ENCODE measurements around the gene SLC4A1AP. TPM values are rescaled to one million over a fixed set of nuclear protein-coding genes. Genes with fewer than 3 reads are reported as not detected.

SLC4A1AP gene
- total RNA-seq, 5 donors from 2014 or later (not counting 1 experiment from before 2014, with no cell fraction given), result 21.1 to 24.2 (median 21.8) TPM

DNA sequence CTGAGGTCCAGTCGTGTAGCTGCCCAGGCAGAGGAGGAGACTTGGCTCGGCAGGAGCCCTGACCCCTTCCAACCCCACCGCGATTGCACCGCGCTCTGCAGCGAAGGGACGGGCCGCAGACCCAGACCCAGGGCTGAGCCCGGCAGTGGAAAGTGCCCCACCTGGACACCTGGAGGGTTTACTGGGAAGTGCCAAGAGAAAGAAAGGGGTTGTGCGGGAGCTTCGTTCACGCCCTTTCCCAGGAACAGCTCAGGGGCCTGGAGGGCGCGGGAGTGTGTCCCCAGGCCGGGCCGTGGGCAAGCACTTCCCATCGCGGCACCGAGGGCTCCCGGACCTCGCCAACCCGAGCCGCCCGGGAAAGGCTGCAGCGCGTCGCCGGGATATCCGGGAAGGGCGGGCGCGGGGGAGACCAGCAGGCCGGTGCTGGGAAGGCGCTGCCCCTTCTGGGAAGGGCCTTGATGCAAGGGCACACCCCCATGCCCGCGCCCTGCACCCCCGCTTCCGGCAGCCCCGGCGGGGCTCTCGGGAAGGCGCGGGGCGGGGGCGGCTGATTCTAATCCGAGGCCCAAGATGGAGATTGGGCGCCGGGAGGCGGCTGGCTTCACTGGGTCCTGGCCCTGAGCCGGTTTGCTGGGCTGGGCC lies 71.7 kb downstream of the SLC4A1AP start:
- Mint-ChIP-seq H3K4me3 (peak overlapping the region; percentile 53 to 70 (median 66)), H3K27me3 (no peaks in the 10 kb centered on the region), H3K4me1 (peaks cover 8 to 17% (median 15%) of the 10 kb centered on the region in 3 donors), H3K9me3 (no peaks in the 10 kb centered on the region), H3K27ac (peak overlapping the region; percentile 39 to 68), H3K36me3 (no peaks in the 10 kb centered on the region)
- peak; percentile 83 to 96 (median 88) for ATAC-seq (replicated peaks in 1 of 4)
- no peaks in the 10 kb centered on the region for H3K9me3 ChIP-seq
- H3K27me3 ChIP-seq (replicated peaks in 1 of 2; ENCODE audit: control insufficient read depth in 2 of 2, extremely low read depth in 1 of 2, insufficient read depth in 2 of 2, low read length in 1 of 2), result peaks cover 0 to 8% of the 10 kb centered on the region in 2 experiments
- CTCF ChIA-PET, result interaction anchor here in 1 of 2 donors (0.6 kb wide), 1 partner anchor 40 kb away, joined by 6 read pairs; no protein-coding TSS in a partner anchor
- peaks cover 0 to 16% of the 10 kb centered on the region in 2 experiments for H3K4me1 ChIP-seq (ENCODE audit: control insufficient read depth in 1 of 2, extremely low read depth in 1 of 2, insufficient read depth in 2 of 2, low read length in 2 of 2)
- 10% methylated on average over 43 of the region's 51 CpGs for WGBS (ENCODE audit: insufficient coverage)
- no peak overlapping the region for H3K27ac ChIP-seq (ENCODE audit: low read length)
- DNase-seq, result peak; percentile 20 to 64 (median 44)
- no peaks in the 10 kb centered on the region for H3K36me3 ChIP-seq (ENCODE audit: control insufficient read depth in 2 of 2, extremely low read depth in 1 of 2, insufficient read depth in 1 of 2, low read length in 1 of 2)
- POLR2A ChIA-PET, result interaction anchor here in 1 of 2 donors (0.5 kb wide), 1 partner anchor 399 kb away, joined by 6 read pairs; no protein-coding TSS in a partner anchor
- H3K4me3 ChIP-seq (ENCODE audit: control insufficient read depth in 1 of 2, extremely low read depth in 1 of 2, low read length in 1 of 2), result peak overlapping the region; percentile 41 to 42

DNA sequence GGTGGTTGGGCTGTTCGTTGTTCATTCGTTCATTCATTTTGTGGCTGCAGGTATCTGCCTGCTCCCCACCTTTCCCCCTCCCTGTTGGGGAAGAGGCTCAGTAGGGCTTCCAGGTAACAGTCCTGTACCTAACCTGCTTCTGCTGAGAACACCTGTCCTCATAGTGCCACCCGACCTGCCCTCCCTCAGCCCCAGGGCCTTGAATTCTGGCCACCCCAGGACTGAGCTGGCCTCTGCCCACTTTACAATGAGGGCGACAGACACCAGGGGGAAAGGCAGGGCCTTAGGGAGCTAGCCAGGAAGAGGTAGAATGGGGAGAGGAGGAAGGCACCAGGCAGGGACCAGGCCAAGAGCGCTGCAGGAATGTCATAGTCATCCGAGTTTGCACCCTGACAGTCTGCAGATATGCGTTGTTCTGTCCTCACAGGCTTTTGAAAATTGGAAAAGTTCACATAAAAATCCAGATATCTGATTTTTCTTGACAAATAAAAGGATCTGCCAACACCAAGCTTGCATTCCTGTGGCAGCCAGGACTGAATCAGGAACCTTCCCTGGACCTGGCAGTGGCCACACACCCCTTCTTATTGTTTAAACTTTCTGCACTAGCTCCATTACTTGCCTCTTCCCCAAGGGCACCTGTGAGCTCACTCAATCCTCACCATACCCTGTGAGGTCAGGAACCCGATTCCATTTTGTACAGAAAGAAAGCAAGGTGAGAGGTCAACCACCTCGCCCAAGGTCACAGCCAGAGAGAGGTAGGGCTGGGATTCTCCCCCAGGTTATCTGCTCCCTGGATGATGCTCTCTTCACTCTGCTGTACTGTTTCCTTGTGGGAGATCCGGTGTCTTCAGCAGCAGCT lies 72.6 kb downstream of the SLC4A1AP start:
- 100% methylated on average over 4 of the region's 10 CpGs for WGBS (ENCODE audit: insufficient coverage)
- peak overlapping the region; percentile 41 to 42 for H3K4me3 ChIP-seq (ENCODE audit: control insufficient read depth in 1 of 2, extremely low read depth in 1 of 2, low read length in 1 of 2)
- ChIA-PET POLR2A (interaction anchor here in 1 of 2 donors (0.6 kb wide), 1 partner anchor 17 kb away, joined by 6 read pairs; no protein-coding TSS in a partner anchor), CTCF (no interaction called here)
- H3K27ac ChIP-seq (ENCODE audit: low read length), result no peak overlapping the region
- no peaks in the 10 kb centered on the region for H3K9me3 ChIP-seq
- peaks cover 0 to 16% of the 10 kb centered on the region in 2 experiments for H3K4me1 ChIP-seq (ENCODE audit: control insufficient read depth in 1 of 2, extremely low read depth in 1 of 2, insufficient read depth in 2 of 2, low read length in 2 of 2)
- no peaks in the 10 kb centered on the region for H3K36me3 Mint-ChIP-seq
- no peak for DNase-seq
- H3K27me3 ChIP-seq (replicated peaks in 1 of 2; ENCODE audit: control insufficient read depth in 2 of 2, extremely low read depth in 1 of 2, insufficient read depth in 2 of 2, low read length in 1 of 2), result peaks cover 0 to 8% of the 10 kb centered on the region in 2 experiments
- H3K27ac Mint-ChIP-seq, result peak overlapping the region in 1 of 2 donors; percentile 68
- peaks cover 8 to 17% (median 15%) of the 10 kb centered on the region in 3 donors for H3K4me1 Mint-ChIP-seq
- H3K9me3 Mint-ChIP-seq, result no peaks in the 10 kb centered on the region
- peak overlapping the region; percentile 34 to 66 (median 63) for H3K4me3 Mint-ChIP-seq
- no peak for ATAC-seq (replicated peaks in 1 of 4)
- no peaks in the 10 kb centered on the region for H3K36me3 ChIP-seq (ENCODE audit: control insufficient read depth in 2 of 2, extremely low read depth in 1 of 2, insufficient read depth in 1 of 2, low read length in 1 of 2)
- peaks cover 0 to 1% of the 10 kb centered on the region in 2 donors for H3K27me3 Mint-ChIP-seq

GRCh38 chr2:27736890-27737204 lies 73.2 kb downstream of the SLC4A1AP start:
- ATAC-seq (replicated peaks in 1 of 4) (no peak), DNase-seq (no peak)
- H3K27ac Mint-ChIP-seq, result peak overlapping the region; percentile 21 to 28
- no peaks in the 10 kb centered on the region for H3K9me3 Mint-ChIP-seq
- no peaks in the 10 kb centered on the region for H3K36me3 Mint-ChIP-seq
- no peak overlapping the region for H3K4me3 ChIP-seq (ENCODE audit: control insufficient read depth in 1 of 2, extremely low read depth in 1 of 2, low read length in 1 of 2)
- no peaks in the 10 kb centered on the region for H3K36me3 ChIP-seq (ENCODE audit: control insufficient read depth in 2 of 2, extremely low read depth in 1 of 2, insufficient read depth in 1 of 2, low read length in 1 of 2)
- 88% methylated on average over 3 of the region's 6 CpGs for WGBS (ENCODE audit: insufficient coverage)
- peak overlapping the region in 1 of 3 donors; percentile 66 for H3K4me3 Mint-ChIP-seq
- H3K27me3 ChIP-seq (replicated peaks in 1 of 2; ENCODE audit: control insufficient read depth in 2 of 2, extremely low read depth in 1 of 2, insufficient read depth in 2 of 2, low read length in 1 of 2), result peaks cover 0 to 8% of the 10 kb centered on the region in 2 experiments
- ChIA-PET CTCF (no interaction called here), POLR2A (interaction anchor here in 1 of 2 donors (0.6 kb wide), 1 partner anchor 35 kb away, joined by 3 read pairs; the partner anchor contains the start of gene MRPL33)
- H3K27me3 Mint-ChIP-seq, result peaks cover 0 to 1% of the 10 kb centered on the region in 2 donors
- H3K4me1 Mint-ChIP-seq, result peaks cover 8 to 17% (median 15%) of the 10 kb centered on the region in 3 donors
- no peak overlapping the region for H3K27ac ChIP-seq (ENCODE audit: low read length)
- no peaks in the 10 kb centered on the region for H3K9me3 ChIP-seq
- H3K4me1 ChIP-seq (ENCODE audit: control insufficient read depth in 1 of 2, extremely low read depth in 1 of 2, insufficient read depth in 2 of 2, low read length in 2 of 2), result peaks cover 0 to 16% of the 10 kb centered on the region in 2 experiments

DNA sequence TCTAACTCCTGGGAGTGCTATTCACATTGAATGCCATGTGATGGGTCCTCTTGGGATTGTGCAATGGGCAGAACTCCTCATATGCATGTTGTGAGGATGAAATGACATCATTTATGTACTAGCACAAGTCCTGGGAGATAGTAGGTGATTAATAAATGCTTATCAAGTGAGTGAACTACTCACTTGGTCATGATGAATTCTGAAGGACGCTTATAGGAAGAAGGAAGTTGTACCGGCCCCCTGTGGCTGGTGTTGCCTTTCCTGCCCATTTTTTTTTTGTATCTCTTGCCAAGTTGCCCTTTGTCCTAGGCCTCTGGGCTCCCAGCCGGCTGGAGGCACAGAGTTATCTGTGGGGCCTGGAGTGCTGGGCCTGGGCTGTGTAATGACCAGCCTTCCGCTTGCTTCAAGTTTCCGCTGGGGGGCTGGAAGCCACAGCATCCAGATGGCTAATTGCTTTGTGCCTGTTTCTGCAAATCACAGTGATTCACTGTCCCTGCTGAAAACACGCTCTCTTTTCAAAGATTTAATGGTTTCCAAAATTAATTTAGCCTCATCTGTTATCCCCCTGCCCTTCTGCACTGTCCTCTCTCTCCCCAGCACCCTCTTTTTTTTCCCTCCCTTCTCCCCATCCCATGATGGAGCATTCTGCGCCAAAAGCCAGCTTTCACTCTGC lies 74.1 kb downstream of the SLC4A1AP start:
- Mint-ChIP-seq H3K9me3 (no peaks in the 10 kb centered on the region), H3K27me3 (peaks cover 0 to 1% of the 10 kb centered on the region in 2 donors), H3K36me3 (no peaks in the 10 kb centered on the region), H3K4me3 (no peak overlapping the region), H3K4me1 (peaks cover 8 to 17% (median 15%) of the 10 kb centered on the region in 3 donors), H3K27ac (no peak overlapping the region)
- H3K36me3 ChIP-seq (ENCODE audit: control insufficient read depth in 2 of 2, extremely low read depth in 1 of 2, insufficient read depth in 1 of 2, low read length in 1 of 2), result no peaks in the 10 kb centered on the region
- peaks cover 0 to 8% of the 10 kb centered on the region in 2 experiments for H3K27me3 ChIP-seq (replicated peaks in 1 of 2; ENCODE audit: control insufficient read depth in 2 of 2, extremely low read depth in 1 of 2, insufficient read depth in 2 of 2, low read length in 1 of 2)
- no peak overlapping the region for H3K4me3 ChIP-seq (ENCODE audit: control insufficient read depth in 1 of 2, extremely low read depth in 1 of 2, low read length in 1 of 2)
- DNase-seq (no peak), ATAC-seq (replicated peaks in 1 of 4) (no peak)
- no peaks in the 10 kb centered on the region for H3K9me3 ChIP-seq
- ChIA-PET POLR2A (no interaction called here), CTCF (interaction anchor here in 1 of 2 donors (0.5 kb wide), 1 partner anchor 511 kb away, joined by 4 read pairs; no protein-coding TSS in a partner anchor)
- peaks cover 0 to 16% of the 10 kb centered on the region in 2 experiments for H3K4me1 ChIP-seq (ENCODE audit: control insufficient read depth in 1 of 2, extremely low read depth in 1 of 2, insufficient read depth in 2 of 2, low read length in 2 of 2)
- H3K27ac ChIP-seq (ENCODE audit: low read length), result no peak overlapping the region
- WGBS (ENCODE audit: insufficient coverage), result 90% methylated on average over 7 of the region's 7 CpGs

- Mint-ChIP-seq H3K27me3 (peaks cover 0 to 1% of the 10 kb centered on the region in 2 donors), H3K9me3 (no peaks in the 10 kb centered on the region), H3K27ac (no peak overlapping the region), H3K4me3 (no peak overlapping the region), H3K36me3 (no peaks in the 10 kb centered on the region), H3K4me1 (peaks cover 8 to 17% (median 15%) of the 10 kb centered on the region in 3 donors)
- Histone ChIP-seq H3K27ac (ENCODE audit: low read length) (no peak overlapping the region), H3K27me3 (replicated peaks in 1 of 2; ENCODE audit: control insufficient read depth in 2 of 2, extremely low read depth in 1 of 2, insufficient read depth in 2 of 2, low read length in 1 of 2) (peaks cover 0 to 8% of the 10 kb centered on the region in 2 experiments), H3K36me3 (ENCODE audit: control insufficient read depth in 2 of 2, extremely low read depth in 1 of 2, insufficient read depth in 1 of 2, low read length in 1 of 2) (no peaks in the 10 kb centered on the region), H3K4me3 (ENCODE audit: control insufficient read depth in 1 of 2, extremely low read depth in 1 of 2, low read length in 1 of 2) (no peak overlapping the region), H3K9me3 (no peaks in the 10 kb centered on the region), H3K4me1 (ENCODE audit: control insufficient read depth in 1 of 2, extremely low read depth in 1 of 2, insufficient read depth in 2 of 2, low read length in 2 of 2) (peaks cover 0 to 16% of the 10 kb centered on the region in 2 experiments)
- ATAC-seq (replicated peaks in 1 of 4) (no peak), DNase-seq (no peak)
- ChIA-PET CTCF (no interaction called here), POLR2A (no interaction called here)
- WGBS (ENCODE audit: insufficient coverage), result 94% methylated on average over 9 of the region's 13 CpGs
Observed at GRCh38 chr2:27738349-27739057, 74.8 kb downstream of the SLC4A1AP start.
